ENCODE measurements around the gene ABCC4. TPM values are rescaled to one million over a fixed set of nuclear protein-coding genes. Genes with fewer than 3 reads are reported as not detected.

ABCC4 gene
- total RNA-seq (2012; rRNA removed), result 17.9 and 21.0 TPM in 2 replicates

- Histone ChIP-seq H3K9ac (ENCODE audit: low read depth, low read length) (peak within 1 kb of the TSS; percentile 90), H3K4me2 (ENCODE audit: low read length) (peak within 1 kb of the TSS; percentile 91), H3K36me3 (ENCODE audit: insufficient read depth, low read length) (no peaks in the 10 kb centered on the region), H3K9me3 (replicated peaks; ENCODE audit: low read length) (no peaks in the 10 kb centered on the region), H3K4me3 (ENCODE audit: low read length) (peak within 1 kb of the TSS; percentile 96), H3K27me3 (ENCODE audit: control insufficient read depth, insufficient read depth, low read length) (no peaks in the 10 kb centered on the region), H3K4me1 (ENCODE audit: control insufficient read depth, insufficient read depth, low read length) (peaks cover 34% of the 10 kb centered on the region)
These were observed at the start of gene ABCC4 for GRCh38 chr13:95301183-95301967. ABCC4 (minus strand) TSS chr13:95301451; CDS start chr13:95301314, 137 bp downstream.

- Histone ChIP-seq H3K27me3 (ENCODE audit: control insufficient read depth, insufficient read depth, low read length) (peaks cover 8% of the 10 kb centered on the region), H3K4me2 (ENCODE audit: low read length) (no peak overlapping the region), H3K9ac (ENCODE audit: low read depth, low read length) (no peak overlapping the region), H3K36me3 (ENCODE audit: insufficient read depth, low read length) (no peaks in the 10 kb centered on the region), H3K9me3 (replicated peaks; ENCODE audit: low read length) (no peaks in the 10 kb centered on the region), H3K4me1 (ENCODE audit: control insufficient read depth, insufficient read depth, low read length) (no peaks in the 10 kb centered on the region), H3K4me3 (ENCODE audit: low read length) (no peak overlapping the region)
These were observed 48.0 kb upstream of the ABCC4 start for GRCh38 chr13:95349267-95349666.

- H3K9ac ChIP-seq (ENCODE audit: low read depth, low read length), result no peak overlapping the region
- no peaks in the 10 kb centered on the region for H3K9me3 ChIP-seq (replicated peaks; ENCODE audit: low read length)
- peaks cover 3% of the 10 kb centered on the region for H3K27me3 ChIP-seq (ENCODE audit: control insufficient read depth, insufficient read depth, low read length)
- no peaks in the 10 kb centered on the region for H3K36me3 ChIP-seq (ENCODE audit: insufficient read depth, low read length)
- no peak overlapping the region for H3K4me3 ChIP-seq (ENCODE audit: low read length)
- no peaks in the 10 kb centered on the region for H3K4me1 ChIP-seq (ENCODE audit: control insufficient read depth, insufficient read depth, low read length)
- no peak overlapping the region for H3K4me2 ChIP-seq (ENCODE audit: low read length)
These were observed 42.7 kb upstream of the ABCC4 start for GRCh38 chr13:95343944-95344343.

- H3K27me3 ChIP-seq (ENCODE audit: control insufficient read depth, insufficient read depth, low read length), result no peaks in the 10 kb centered on the region
- H3K9ac ChIP-seq (ENCODE audit: low read depth, low read length), result no peak overlapping the region
- H3K36me3 ChIP-seq (ENCODE audit: insufficient read depth, low read length), result no peaks in the 10 kb centered on the region
These were observed 40.2 kb upstream of the ABCC4 start for GRCh38 chr13:95341441-95341840.

GRCh38 chr13:95338905-95339304 lies 37.7 kb upstream of the ABCC4 start:
- H3K4me1 ChIP-seq (ENCODE audit: control insufficient read depth, insufficient read depth, low read length), result no peaks in the 10 kb centered on the region
- no peak overlapping the region for H3K4me3 ChIP-seq (ENCODE audit: low read length)
- no peak overlapping the region for H3K4me2 ChIP-seq (ENCODE audit: low read length)
- no peaks in the 10 kb centered on the region for H3K27me3 ChIP-seq (ENCODE audit: control insufficient read depth, insufficient read depth, low read length)
- H3K9me3 ChIP-seq (replicated peaks; ENCODE audit: low read length), result no peaks in the 10 kb centered on the region
- no peaks in the 10 kb centered on the region for H3K36me3 ChIP-seq (ENCODE audit: insufficient read depth, low read length)
- H3K9ac ChIP-seq (ENCODE audit: low read depth, low read length), result no peak overlapping the region

More at GRCh38 chr13:95341441-95341840, 40.2 kb upstream of the ABCC4 start:
- Histone ChIP-seq H3K4me3 (ENCODE audit: low read length) (no peak overlapping the region), H3K9me3 (replicated peaks; ENCODE audit: low read length) (no peaks in the 10 kb centered on the region), H3K4me2 (ENCODE audit: low read length) (no peak overlapping the region), H3K4me1 (ENCODE audit: control insufficient read depth, insufficient read depth, low read length) (no peaks in the 10 kb centered on the region)

- no peaks in the 10 kb centered on the region for H3K9me3 ChIP-seq (replicated peaks; ENCODE audit: low read length)
- H3K4me3 ChIP-seq (ENCODE audit: low read length), result no peak overlapping the region
- H3K4me1 ChIP-seq (ENCODE audit: control insufficient read depth, insufficient read depth, low read length), result no peaks in the 10 kb centered on the region
- H3K9ac ChIP-seq (ENCODE audit: low read depth, low read length), result no peak overlapping the region
- no peak overlapping the region for H3K4me2 ChIP-seq (ENCODE audit: low read length)
- H3K36me3 ChIP-seq (ENCODE audit: insufficient read depth, low read length), result no peaks in the 10 kb centered on the region
- H3K27me3 ChIP-seq (ENCODE audit: control insufficient read depth, insufficient read depth, low read length), result no peaks in the 10 kb centered on the region
These were observed 36.3 kb upstream of the ABCC4 start for GRCh38 chr13:95337597-95337996.

- H3K4me1 ChIP-seq (ENCODE audit: control insufficient read depth, insufficient read depth, low read length), result no peaks in the 10 kb centered on the region
- no peaks in the 10 kb centered on the region for H3K9me3 ChIP-seq (replicated peaks; ENCODE audit: low read length)
- no peaks in the 10 kb centered on the region for H3K36me3 ChIP-seq (ENCODE audit: insufficient read depth, low read length)
- H3K4me2 ChIP-seq (ENCODE audit: low read length), result no peak overlapping the region
- H3K4me3 ChIP-seq (ENCODE audit: low read length), result no peak overlapping the region
- H3K9ac ChIP-seq (ENCODE audit: low read depth, low read length), result no peak overlapping the region
- H3K27me3 ChIP-seq (ENCODE audit: control insufficient read depth, insufficient read depth, low read length), result no peaks in the 10 kb centered on the region
These were observed 34.4 kb upstream of the ABCC4 start for GRCh38 chr13:95335667-95336066.

- Histone ChIP-seq H3K9ac (ENCODE audit: low read depth, low read length) (no peak overlapping the region), H3K27me3 (ENCODE audit: control insufficient read depth, insufficient read depth, low read length) (no peaks in the 10 kb centered on the region), H3K9me3 (replicated peaks; ENCODE audit: low read length) (no peaks in the 10 kb centered on the region), H3K36me3 (ENCODE audit: insufficient read depth, low read length) (no peaks in the 10 kb centered on the region), H3K4me2 (ENCODE audit: low read length) (no peak overlapping the region), H3K4me3 (ENCODE audit: low read length) (no peak overlapping the region), H3K4me1 (ENCODE audit: control insufficient read depth, insufficient read depth, low read length) (no peaks in the 10 kb centered on the region)
These were observed 27.1 kb upstream of the ABCC4 start for GRCh38 chr13:95328386-95328785.

- no peak overlapping the region for H3K4me2 ChIP-seq (ENCODE audit: low read length)
- H3K9me3 ChIP-seq (replicated peaks; ENCODE audit: low read length), result no peaks in the 10 kb centered on the region
- no peak overlapping the region for H3K9ac ChIP-seq (ENCODE audit: low read depth, low read length)
- H3K4me3 ChIP-seq (ENCODE audit: low read length), result no peak overlapping the region
- H3K27me3 ChIP-seq (ENCODE audit: control insufficient read depth, insufficient read depth, low read length), result no peaks in the 10 kb centered on the region
- H3K36me3 ChIP-seq (ENCODE audit: insufficient read depth, low read length), result no peaks in the 10 kb centered on the region
- H3K4me1 ChIP-seq (ENCODE audit: control insufficient read depth, insufficient read depth, low read length), result no peaks in the 10 kb centered on the region
These were observed 25.9 kb upstream of the ABCC4 start for GRCh38 chr13:95327190-95327589.

- Histone ChIP-seq H3K4me3 (ENCODE audit: low read length) (no peak overlapping the region), H3K36me3 (ENCODE audit: insufficient read depth, low read length) (no peaks in the 10 kb centered on the region), H3K27me3 (ENCODE audit: control insufficient read depth, insufficient read depth, low read length) (no peaks in the 10 kb centered on the region)
These were observed 25.4 kb upstream of the ABCC4 start for GRCh38 chr13:95326695-95327094.

GRCh38 chr13:95325485-95325884 lies 24.2 kb upstream of the ABCC4 start:
- H3K9me3 ChIP-seq (replicated peaks; ENCODE audit: low read length), result no peaks in the 10 kb centered on the region
- H3K4me1 ChIP-seq (ENCODE audit: control insufficient read depth, insufficient read depth, low read length), result no peaks in the 10 kb centered on the region
- H3K27me3 ChIP-seq (ENCODE audit: control insufficient read depth, insufficient read depth, low read length), result no peaks in the 10 kb centered on the region
- H3K4me2 ChIP-seq (ENCODE audit: low read length), result no peak overlapping the region
- no peak overlapping the region for H3K9ac ChIP-seq (ENCODE audit: low read depth, low read length)
- no peaks in the 10 kb centered on the region for H3K36me3 ChIP-seq (ENCODE audit: insufficient read depth, low read length)
- no peak overlapping the region for H3K4me3 ChIP-seq (ENCODE audit: low read length)

More at GRCh38 chr13:95326695-95327094, 25.4 kb upstream of the ABCC4 start:
- Histone ChIP-seq H3K4me1 (ENCODE audit: control insufficient read depth, insufficient read depth, low read length) (no peaks in the 10 kb centered on the region), H3K4me2 (ENCODE audit: low read length) (no peak overlapping the region), H3K9ac (ENCODE audit: low read depth, low read length) (no peak overlapping the region), H3K9me3 (replicated peaks; ENCODE audit: low read length) (no peaks in the 10 kb centered on the region)

All from skeletal muscle satellite cell (primary cell).